Stimulated activated CD8-positive, alpha-beta memory T cell treated with anti-CD3 and anti-CD28 coated beads, Interleukin-12 subunit alpha, Interleukin-12 subunit beta, amount 100 ng/mL, for 4 hours (primary cell): ENCODE results near the gene CD28.
"Not testable (repeated sequence)": the region's sequence is repeated elsewhere in the genome, so short reads cannot be mapped to it uniquely, and the experiment has no call there.

Experiments
- DNase-seq: peaks from one replicate; pipeline ENCODE4 v3.0.0-alpha.2; 2020; ENCODE audit warnings: low read depth

CD28 gene

GRCh38 chr2:203748331-203749126, 42.1 kb downstream of the CD28 start:
- DNase-seq = no peak

GRCh38 chr2:203750346-203751068, 44.1 kb downstream of the CD28 start:
- DNase-seq = no peak

GRCh38 chr2:203751685-203752271, 45.3 kb downstream of the CD28 start:
- DNase-seq = no peak

GRCh38 chr2:203756161-203756560, 49.7 kb downstream of the CD28 start:
- DNase-seq = no peak

- DNase-seq = no peak
These were observed 52.6 kb downstream of the CD28 start for GRCh38 chr2:203758841-203759689.

- DNase-seq = no peak
These were observed 53.4 kb downstream of the CD28 start for GRCh38 chr2:203759690-203760365.

- DNase-seq = no peak
These were observed 54.7 kb downstream of the CD28 start for GRCh38 chr2:203761121-203761520.

GRCh38 chr2:203763241-203763937, 57.0 kb downstream of the CD28 start:
- no peak for DNase-seq

GRCh38 chr2:203763938-203764664, 57.7 kb downstream of the CD28 start:
- no peak for DNase-seq

GRCh38 chr2:203772456-203773165, 66.2 kb downstream of the CD28 start:
- DNase-seq = no peak

- no peak for DNase-seq
These were observed 68.3 kb downstream of the CD28 start for GRCh38 chr2:203774760-203775159.

GRCh38 chr2:203775684-203776083, 69.2 kb downstream of the CD28 start:
- no peak for DNase-seq

- no peak for DNase-seq
These were observed 70.6 kb downstream of the CD28 start for GRCh38 chr2:203777030-203777429.

- DNase-seq = not testable (repeated sequence)
These were observed 73.1 kb downstream of the CD28 start for GRCh38 chr2:203779477-203780073.

GRCh38 chr2:203780231-203780630, 73.8 kb downstream of the CD28 start:
- DNase-seq = no peak

- DNase-seq = no peak
These were observed 74.7 kb downstream of the CD28 start for GRCh38 chr2:203781151-203781550.

- DNase-seq = peak; percentile 42
These were observed 76.0 kb downstream of the CD28 start for GRCh38 chr2:203782262-203782976.

- no peak for DNase-seq
These were observed 77.2 kb downstream of the CD28 start for GRCh38 chr2:203783496-203784203.
